HCT116 (cell line): ENCODE measurements around the gene CYBA.

Experiments
- SIN3A ChIP-seq: IDR thresholded peaks from 2 replicates; pipeline ENCODE4 v1.6.1; 2012; ENCODE audit warnings: low read depth
- TF ChIP-seq, protein P1 (sequence below), 3 experiments: fragments of 200-600 bp in 1 of 3; sonication (generic) in 1 of 3; IDR thresholded peaks in 2 of 3; conservative IDR thresholded peaks in 1 of 3; 2 replicates each; pipeline ENCODE4 v1.5.1; 2012 to 2017; ENCODE audit warnings: low read depth in 2 of 3, low read length in 2 of 3, antibody characterized with exemption in 1 of 3, borderline replicate concordance in 1 of 3, control low read depth in 1 of 3, mild to moderate bottlenecking in 1 of 3, mixed read lengths in 1 of 3, mixed run types in 1 of 3, moderate library complexity in 1 of 3; ENCODE audit not compliant: insufficient read depth in 1 of 3
- TF ChIP-seq, protein P2 (sequence below): IDR thresholded peaks from 2 replicates; pipeline ENCODE4 v1.6.1; 2012; ENCODE audit warnings: low read depth

DNA sequence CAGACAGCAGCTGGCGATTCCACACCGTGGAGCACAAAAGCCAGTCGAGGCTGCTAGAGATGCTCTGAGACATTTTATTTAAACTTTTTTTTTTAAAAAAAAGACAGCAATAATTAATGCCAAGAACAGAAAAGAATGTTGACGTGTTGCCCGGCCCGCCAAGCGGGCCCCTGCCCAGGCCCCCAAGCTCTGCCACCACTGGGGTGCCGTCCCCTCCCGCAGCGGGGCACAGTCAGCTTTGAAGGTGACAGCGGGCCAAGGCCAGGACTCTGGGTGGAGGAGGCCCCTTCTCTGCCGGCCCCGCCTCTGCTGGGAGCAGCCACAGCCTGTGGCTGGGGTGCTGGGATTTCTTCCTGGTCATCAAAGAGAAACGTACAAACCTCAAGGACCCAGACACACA is 45.6 kb upstream of the CYBA start:
- no peak for TF ChIP-seq SIN3A
- TF ChIP-seq, protein P1, sequence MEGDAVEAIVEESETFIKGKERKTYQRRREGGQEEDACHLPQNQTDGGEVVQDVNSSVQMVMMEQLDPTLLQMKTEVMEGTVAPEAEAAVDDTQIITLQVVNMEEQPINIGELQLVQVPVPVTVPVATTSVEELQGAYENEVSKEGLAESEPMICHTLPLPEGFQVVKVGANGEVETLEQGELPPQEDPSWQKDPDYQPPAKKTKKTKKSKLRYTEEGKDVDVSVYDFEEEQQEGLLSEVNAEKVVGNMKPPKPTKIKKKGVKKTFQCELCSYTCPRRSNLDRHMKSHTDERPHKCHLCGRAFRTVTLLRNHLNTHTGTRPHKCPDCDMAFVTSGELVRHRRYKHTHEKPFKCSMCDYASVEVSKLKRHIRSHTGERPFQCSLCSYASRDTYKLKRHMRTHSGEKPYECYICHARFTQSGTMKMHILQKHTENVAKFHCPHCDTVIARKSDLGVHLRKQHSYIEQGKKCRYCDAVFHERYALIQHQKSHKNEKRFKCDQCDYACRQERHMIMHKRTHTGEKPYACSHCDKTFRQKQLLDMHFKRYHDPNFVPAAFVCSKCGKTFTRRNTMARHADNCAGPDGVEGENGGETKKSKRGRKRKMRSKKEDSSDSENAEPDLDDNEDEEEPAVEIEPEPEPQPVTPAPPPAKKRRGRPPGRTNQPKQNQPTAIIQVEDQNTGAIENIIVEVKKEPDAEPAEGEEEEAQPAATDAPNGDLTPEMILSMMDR (IDR thresholded peaks at IDR 0.05 in 2 of 3, conservative IDR thresholded peaks at IDR 0.05 in 1 of 3; ENCODE audit: borderline replicate concordance in 1 of 3, insufficient read depth in 1 of 3, low read depth in 2 of 3, low read length in 2 of 3), result no peak
- TF ChIP-seq, protein P2, sequence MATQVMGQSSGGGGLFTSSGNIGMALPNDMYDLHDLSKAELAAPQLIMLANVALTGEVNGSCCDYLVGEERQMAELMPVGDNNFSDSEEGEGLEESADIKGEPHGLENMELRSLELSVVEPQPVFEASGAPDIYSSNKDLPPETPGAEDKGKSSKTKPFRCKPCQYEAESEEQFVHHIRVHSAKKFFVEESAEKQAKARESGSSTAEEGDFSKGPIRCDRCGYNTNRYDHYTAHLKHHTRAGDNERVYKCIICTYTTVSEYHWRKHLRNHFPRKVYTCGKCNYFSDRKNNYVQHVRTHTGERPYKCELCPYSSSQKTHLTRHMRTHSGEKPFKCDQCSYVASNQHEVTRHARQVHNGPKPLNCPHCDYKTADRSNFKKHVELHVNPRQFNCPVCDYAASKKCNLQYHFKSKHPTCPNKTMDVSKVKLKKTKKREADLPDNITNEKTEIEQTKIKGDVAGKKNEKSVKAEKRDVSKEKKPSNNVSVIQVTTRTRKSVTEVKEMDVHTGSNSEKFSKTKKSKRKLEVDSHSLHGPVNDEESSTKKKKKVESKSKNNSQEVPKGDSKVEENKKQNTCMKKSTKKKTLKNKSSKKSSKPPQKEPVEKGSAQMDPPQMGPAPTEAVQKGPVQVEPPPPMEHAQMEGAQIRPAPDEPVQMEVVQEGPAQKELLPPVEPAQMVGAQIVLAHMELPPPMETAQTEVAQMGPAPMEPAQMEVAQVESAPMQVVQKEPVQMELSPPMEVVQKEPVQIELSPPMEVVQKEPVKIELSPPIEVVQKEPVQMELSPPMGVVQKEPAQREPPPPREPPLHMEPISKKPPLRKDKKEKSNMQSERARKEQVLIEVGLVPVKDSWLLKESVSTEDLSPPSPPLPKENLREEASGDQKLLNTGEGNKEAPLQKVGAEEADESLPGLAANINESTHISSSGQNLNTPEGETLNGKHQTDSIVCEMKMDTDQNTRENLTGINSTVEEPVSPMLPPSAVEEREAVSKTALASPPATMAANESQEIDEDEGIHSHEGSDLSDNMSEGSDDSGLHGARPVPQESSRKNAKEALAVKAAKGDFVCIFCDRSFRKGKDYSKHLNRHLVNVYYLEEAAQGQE, result no peak
